ENCODE measurements around the gene FBXW4. TPM values are rescaled to one million over a fixed set of nuclear protein-coding genes. Genes with fewer than 3 reads are reported as not detected.

Gene FBXW4
- total RNA-seq, 1 donor from 2014 or later: 106 TPM

DNA sequence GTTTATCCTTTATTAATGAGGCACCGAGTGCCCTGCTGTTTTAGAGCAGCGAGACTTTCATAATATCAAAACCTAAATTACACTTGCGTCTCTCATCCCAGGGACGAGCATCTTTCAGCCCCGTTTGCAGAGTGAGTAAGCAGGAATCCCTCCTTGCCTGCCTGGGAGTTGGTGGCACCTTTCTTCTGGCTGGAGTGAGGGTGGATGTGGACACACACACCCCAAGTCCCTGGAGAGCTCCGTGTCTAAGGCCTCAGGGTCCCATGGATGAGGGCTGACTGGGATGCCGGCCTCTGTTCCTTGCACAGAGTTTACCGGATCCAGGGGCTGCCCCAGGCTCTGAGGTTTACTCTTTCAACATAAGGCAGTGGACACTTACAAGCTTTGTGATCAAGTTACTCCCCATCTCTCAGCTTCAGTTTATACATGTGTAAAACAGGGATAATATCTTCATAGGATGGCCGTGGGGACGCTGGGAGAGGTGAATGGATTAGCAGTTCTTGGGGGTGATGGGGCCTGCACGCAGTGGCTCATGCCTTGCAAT, 131.4 kb downstream of the FBXW4 start:
- peak; percentile 18 for DNase-seq
- intact Hi-C loops (cut with DNase I): loop anchor here (10.0 kb wide), 1 partner anchor 279 kb away; no protein-coding TSS in a partner anchor

DNA sequence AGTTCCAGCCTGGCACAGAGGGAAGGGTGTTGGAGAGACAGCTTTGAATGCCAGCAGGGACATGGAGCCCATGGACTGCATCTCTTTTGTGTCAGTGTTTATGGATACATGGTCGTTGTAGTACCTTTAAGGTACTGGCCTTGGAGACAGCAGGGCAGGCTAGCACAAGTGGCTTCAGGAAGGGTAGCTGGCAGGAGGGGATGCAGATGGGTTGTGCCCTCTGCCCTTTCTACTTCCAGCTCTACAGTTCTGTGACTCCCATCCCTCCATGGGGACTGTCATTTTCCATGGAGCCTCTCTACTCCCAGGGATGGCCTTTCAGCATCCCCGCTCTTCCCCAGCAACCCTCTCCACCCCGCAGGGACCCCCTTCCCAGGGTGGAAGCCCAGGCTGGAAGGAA, 132.0 kb downstream of the FBXW4 start:
- no peak for ATAC-seq (ENCODE audit: poor library complexity)
- intact Hi-C loops (cut with DNase I): loop anchor here (10.0 kb wide), 1 partner anchor 278 kb away; no protein-coding TSS in a partner anchor
- DNase-seq: peak; percentile 5

More for the DNA sequence above, 131.4 kb downstream of the FBXW4 start:
- ATAC-seq (ENCODE audit: poor library complexity): no peak

DNA sequence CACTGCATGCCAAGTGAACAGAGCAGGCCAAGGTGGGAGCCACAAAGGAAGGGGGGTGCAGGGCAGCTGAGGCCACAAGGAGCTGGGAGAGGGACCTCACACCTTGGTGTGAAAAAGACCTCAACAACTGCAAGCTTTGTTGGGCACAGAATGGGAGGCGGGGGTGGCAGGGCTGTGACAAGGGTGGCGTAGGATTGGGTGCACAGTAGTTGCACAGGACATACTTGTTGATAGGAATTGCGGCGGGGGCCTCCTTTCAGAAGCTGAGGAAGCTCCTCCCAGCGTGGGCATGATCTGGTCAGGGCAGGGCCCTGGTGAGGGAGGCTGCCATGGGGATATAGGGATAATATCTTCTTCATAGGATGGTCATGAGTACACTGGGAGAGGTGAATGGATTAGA, 132.7 kb downstream of the FBXW4 start:
- no peak for ATAC-seq (ENCODE audit: poor library complexity)
- intact Hi-C loops (cut with DNase I): loop anchor here (10.0 kb wide), 1 partner anchor 277 kb away; no protein-coding TSS in a partner anchor
- DNase-seq: no peak

DNA sequence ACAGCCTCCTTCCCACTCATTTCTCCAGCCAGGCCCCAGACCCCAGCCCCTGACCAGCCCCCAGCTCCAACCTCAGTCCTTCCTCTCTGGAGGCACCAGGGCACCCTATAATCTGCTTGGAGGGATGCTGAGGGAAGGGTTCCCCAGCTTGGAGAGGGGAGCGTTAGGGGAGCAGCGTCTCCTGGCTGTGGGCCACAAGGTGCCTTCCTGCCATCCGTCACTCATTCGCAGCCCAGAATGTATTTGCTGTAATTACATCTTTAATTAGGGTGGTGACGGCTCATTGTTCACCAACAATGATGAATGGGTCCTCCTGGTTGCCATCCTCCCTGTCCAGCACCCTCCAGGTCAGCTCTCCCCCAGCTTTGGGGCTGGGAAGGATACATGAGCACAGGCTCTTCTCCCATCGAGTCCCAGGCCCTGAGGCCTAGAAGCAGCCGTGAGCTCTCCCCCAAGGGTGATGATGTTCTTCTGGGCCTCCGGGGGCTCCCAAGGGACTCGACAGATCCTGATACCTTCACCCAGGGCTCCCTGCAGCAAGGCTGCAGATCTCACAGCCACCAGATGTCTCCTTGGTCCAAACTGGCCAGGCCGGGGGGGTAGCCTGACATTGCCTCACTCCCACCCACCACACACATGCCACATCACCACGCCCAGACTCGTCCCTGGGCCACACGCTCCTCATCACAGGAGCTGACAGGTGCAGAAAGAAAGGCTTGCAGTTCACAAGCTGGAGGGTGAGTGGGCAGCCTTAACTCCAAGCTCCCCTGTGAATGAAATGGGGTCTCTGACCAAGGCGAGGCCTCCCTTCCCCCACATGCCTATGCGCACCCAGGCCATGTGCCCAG, 133.7 kb downstream of the FBXW4 start:
- DNase-seq (no peak), ATAC-seq (ENCODE audit: poor library complexity) (no peak)
- intact Hi-C loops (cut with DNase I): loop anchor here (10.0 kb wide), 1 partner anchor 276 kb away; no protein-coding TSS in a partner anchor

Small RNA genes within 50 kb of the gene (microRNA-seq; reads per million reads assigned to microRNA genes)
- not detected for gene MIR3158-1
- not detected for gene MIR3158-2

Other genes with a start within 250 kb of the FBXW4 start
- gene POLL, start 106.9 kb downstream of the FBXW4 start, total RNA-seq: 15.8 TPM
- gene DPCD, start 106.8 kb downstream of the FBXW4 start, total RNA-seq: 22.7 TPM
- not detected for gene FGF8, start 80.9 kb upstream of the FBXW4 start, total RNA-seq
- 5.8 TPM for gene NPM3, start 88.3 kb upstream of the FBXW4 start, total RNA-seq
- 84.4 TPM for gene OGA, start 123.3 kb upstream of the FBXW4 start, total RNA-seq
- 516 TPM for gene KCNIP2, start 148.6 kb upstream of the FBXW4 start, total RNA-seq

Measured in Right ventricle myocardium superior (tissue), 1 donor.